A549 (cell line): ENCODE results near the gene RHOD. TPM values are rescaled to one million over a fixed set of nuclear protein-coding genes. Genes with fewer than 3 reads are reported as not detected.

Source experiments
- ATAC-seq, 2 experiments: fragments of 200-7000 bp in 1 of 2; fragments of >200 bp in 1 of 2; cut with Nextera tagmentation in 1 of 2; cut with Tn5 transposase in 1 of 2; 3 replicates each; pipeline versions ENCODE4 v1.8.0 to v1.9.1; 2018 to 2020; ENCODE audit warnings: mild to moderate bottlenecking in 1 of 2, moderate library complexity in 1 of 2
- CTCF ChIA-PET: fragments of 300-600 bp; sonication (Branson Sonifier 250); formaldehyde crosslinking; extraction: SDS; loops from one replicate; lab custom pipeline; 2021; ENCODE audit warnings: antibody characterized with exemption, inconsistent platforms; lab: Yijun Ruan, JAX
- POLR2A ChIA-PET: fragments of 350-600 bp; formaldehyde crosslinking; extraction: SDS; loops from one replicate; lab custom pipeline; 2021; ENCODE audit warnings: antibody characterized with exemption, inconsistent platforms; lab: Yijun Ruan, JAX
- DNase-seq, 2 experiments: peaks; one replicate each; pipeline versions ENCODE4 v3.0.0 to v3.0.0-alpha.2; 2011 to 2016; ENCODE audit warnings: low read depth in 1 of 2, low spot score in 1 of 2
- FAIRE-seq: peaks from 2 replicates; lab custom pipeline; 2011; peaks lifted over from hg19 to GRCh38; lab: Jason Lieb, UNC
- H3K27ac ChIP-seq, 2 experiments: fragments of >200 bp; sonication (Bioruptor Twin); formaldehyde crosslinking; 3 replicates each; pipeline ENCODE4 v1.5.1; 2016 to 2017
- H3K4me1 ChIP-seq: fragments of >200 bp; sonication (Bioruptor Twin); formaldehyde crosslinking; 3 replicates; pipeline ENCODE4 v1.6.1; 2016
- H3K4me2 ChIP-seq: fragments of >200 bp; sonication (Bioruptor Twin); formaldehyde crosslinking; 3 replicates; pipeline ENCODE4 v1.6.1; 2016
- H3K4me3 ChIP-seq: fragments of >200 bp; sonication (Bioruptor Twin); formaldehyde crosslinking; 3 replicates; pipeline ENCODE4 v1.5.1; 2016
- H3K9me3 ChIP-seq: fragments of >200 bp; sonication (Bioruptor Twin); formaldehyde crosslinking; 3 replicates; pipeline ENCODE4 v1.6.1; 2016
- BHLHE40 ChIP-seq: IDR thresholded peaks from 2 replicates; pipeline ENCODE4 v1.6.1; 2012; ENCODE audit warnings: low read depth, low read length, inconsistent platforms
- CHD2 ChIP-seq: fragments of 150-350 bp; IDR thresholded peaks from 2 replicates; pipeline ENCODE4 v1.6.1; 2014; ENCODE audit warnings: low read length; ENCODE audit not compliant: partially characterized antibody
- FOSB ChIP-seq: fragments of 250-450 bp; sonication (Bioruptor Pico); IDR thresholded peaks from 2 replicates; pipeline ENCODE4 v1.5.0; 2020; ENCODE audit warnings: mild to moderate bottlenecking, moderate library complexity
- FOSL2 ChIP-seq, 2 experiments: fragments of 450-650 bp in 1 of 2; fragments of >200 bp in 1 of 2; sonication (Bioruptor Twin) in 1 of 2; formaldehyde crosslinking; IDR thresholded peaks; 2 replicates each; pipeline versions ENCODE4 v1.5.0 to v1.6.1; 2016 to 2020; ENCODE audit warnings: mild to moderate bottlenecking in 1 of 2, moderate library complexity in 1 of 2
- HOXA7 ChIP-seq: fragments of 250-450 bp; sonication (Bioruptor Pico); IDR thresholded peaks from 2 replicates; pipeline ENCODE4 v1.5.0; 2020; ENCODE audit warnings: mild to moderate bottlenecking, moderate library complexity
- HOXB13 ChIP-seq: fragments of 250-450 bp; sonication (Bioruptor Pico); IDR thresholded peaks from 2 replicates; pipeline ENCODE4 v1.5.0; 2020; ENCODE audit warnings: low read depth, mild to moderate bottlenecking, moderate library complexity
- HOXB5 ChIP-seq: fragments of 250-450 bp; sonication (Bioruptor Pico); IDR thresholded peaks from 2 replicates; pipeline ENCODE4 v1.5.0; 2020; ENCODE audit warnings: mild to moderate bottlenecking, moderate library complexity
- MAFK ChIP-seq: fragments of 450-650 bp; IDR thresholded peaks from 2 replicates; pipeline ENCODE4 v1.6.1; 2014; ENCODE audit not compliant: partially characterized antibody
- MAX ChIP-seq: IDR thresholded peaks from 2 replicates; pipeline ENCODE4 v1.6.1; 2012
- MAZ ChIP-seq: fragments of 150-350 bp; IDR thresholded peaks from 2 replicates; pipeline ENCODE4 v1.6.1; 2014; ENCODE audit warnings: antibody characterized with exemption, low read depth, low read length, borderline replicate concordance
- PBX3 ChIP-seq: IDR thresholded peaks from 2 replicates; pipeline ENCODE4 v1.6.1; 2012
- RAD21 ChIP-seq, 2 experiments: fragments of >200 bp in 1 of 2; sonication (Bioruptor Twin) in 1 of 2; formaldehyde crosslinking in 1 of 2; IDR thresholded peaks in 1 of 2; conservative IDR thresholded peaks in 1 of 2; 2 replicates in 1 of 2; 3 replicates in 1 of 2; pipeline ENCODE4 v1.6.1; 2012 to 2018; ENCODE audit warnings: inconsistent platforms in 1 of 2
- RNF2 ChIP-seq: fragments of 200-600 bp; sonication (generic); IDR thresholded peaks from 2 replicates; pipeline ENCODE4 v1.6.1; 2016; ENCODE audit warnings: low read depth, mild to moderate bottlenecking, antibody characterized with exemption, moderate library complexity, borderline replicate concordance
- SMC3 ChIP-seq: fragments of >200 bp; sonication (Bioruptor Twin); formaldehyde crosslinking; IDR thresholded peaks from 3 replicates; pipeline ENCODE4 v1.6.1; 2018; ENCODE audit warnings: inconsistent platforms
- USF2 ChIP-seq: fragments of 450-650 bp; IDR thresholded peaks from 2 replicates; pipeline ENCODE4 v1.6.1; 2014; ENCODE audit warnings: antibody characterized with exemption
- ZNF302 ChIP-seq: fragments of 250-450 bp; sonication (Bioruptor Pico); IDR thresholded peaks from 2 replicates; pipeline ENCODE4 v1.9.0; 2021; ENCODE audit warnings: inconsistent platforms, mild to moderate bottlenecking, moderate library complexity
- WGBS: methylation state at CpG from one replicate; pipeline ENCODE4 v1.1.6; 2017; ENCODE audit errors: missing lambda C conversion rate; 5-methylcytosine and 5-hydroxymethylcytosine counted together
- polyA plus RNA-seq, 4 experiments: library from polyadenylated mRNA; depleted of rRNA in 3 of 4; stranded (reverse); fragments of >200 nt; fragmentation: RNase III in 1 of 4; extraction: RNeasy Plus Mini Kit Qiagen cat#74134 plus additional on column Dnase treatment in 1 of 4; gene quantifications; 2 replicates in 3 of 4; 3 replicates in 1 of 4; pipeline ENCODE4 v1.2.3, GENCODE V29; 2011 to 2017

RHOD gene
- polyA plus RNA-seq, 2 of the 4 experiments (the other 2 are of a cell fraction): 13.6 to 33.2 TPM

- WGBS: 37% methylated on average over 7 of the region's 7 CpGs
- ATAC-seq (peak; percentile 61 to 69; a peak in 5 of 6 replicates), FAIRE-seq (no peak), DNase-seq (peak; percentile 52 to 91)
- ChIA-PET POLR2A (no interaction called here), CTCF (no interaction called here)
- peak overlapping the region; percentile 56 to 83 for H3K27ac ChIP-seq
- TF ChIP-seq FOSB (CRISPR knock-in tag) (no peak), FOSL2 (IDR thresholded peaks at IDR 0.05) (0 out of 2 replicates have a peak, but pooled peaks have one; percentile 17), FOSL2 (CRISPR knock-in tag; IDR thresholded peaks at IDR 0.05) (peak; percentile 71), RAD21 (conservative IDR thresholded peaks at IDR 0.05 in 1 of 2, IDR thresholded peaks at IDR 0.05 in 1 of 2) (peak in 1 of 2 experiments; percentile 21; a peak in 3 of 5 replicates)
- no peaks in the 10 kb centered on the region for H3K9me3 ChIP-seq
- peaks cover 51% of the 10 kb centered on the region for H3K4me1 ChIP-seq
- peak overlapping the region; percentile 52 for H3K4me2 ChIP-seq
- H3K4me3 ChIP-seq: no peak overlapping the region
Measured at GRCh38 chr11:67060111-67060522, 3.5 kb downstream of the RHOD start.

GRCh38 chr11:67062526-67063373, 6.1 kb downstream of the RHOD start:
- TF ChIP-seq USF2 (no peak), MAFK (peak; percentile 15)
- ATAC-seq (peak; percentile 34 to 52; a peak in 4 of 6 replicates), FAIRE-seq (no peak), DNase-seq (peak in 1 of 2 experiments; percentile 43)
- H3K4me1 ChIP-seq: peaks cover 32% of the 10 kb centered on the region
- ChIA-PET CTCF (interaction anchor here (0.7 kb wide), 1 partner anchor 545 kb away, joined by 3 read pairs; no protein-coding TSS in a partner anchor), POLR2A (no interaction called here)
- WGBS: 61% methylated on average over 9 of the region's 13 CpGs
- H3K4me2 ChIP-seq: peak overlapping the region; percentile 42
- peak overlapping the region; percentile 41 to 73 for H3K27ac ChIP-seq
- no peaks in the 10 kb centered on the region for H3K9me3 ChIP-seq
- H3K4me3 ChIP-seq: no peak overlapping the region

- no peak for FAIRE-seq
- H3K27ac ChIP-seq: peak overlapping the region in 1 of 2 experiments; percentile 48; a peak in 2 of 6 replicates
- no peaks in the 10 kb centered on the region for H3K9me3 ChIP-seq
- CTCF ChIA-PET: interaction anchor here (0.7 to 1.5 kb wide), 3 partner anchors 140 to 251 kb away, joined by 3 to 5 read pairs (median 3); no protein-coding TSS in a partner anchor
- TF ChIP-seq MAZ (no peak), RAD21 (conservative IDR thresholded peaks at IDR 0.05 in 1 of 2, IDR thresholded peaks at IDR 0.05 in 1 of 2) (no peak), HOXA7 (CRISPR knock-in tag) (no peak), SMC3 (no peak), PBX3 (no peak), MAX (no peak), HOXB13 (CRISPR knock-in tag) (no peak), BHLHE40 (no peak), ZNF302 (CRISPR knock-in tag) (no peak), RNF2 (no peak), CHD2 (no peak), HOXB5 (no peak)
- TF ChIP-seq, all 56 proteins: peak for 0
- no peak overlapping the region for H3K4me2 ChIP-seq
- DNase-seq: no peak
- POLR2A ChIA-PET: no interaction called here
- no peak overlapping the region for H3K4me3 ChIP-seq
- ATAC-seq: peak; percentile 9 to 13; a peak in 1 of 6 replicates
- WGBS: 97% methylated on average over 3 of the region's 3 CpGs
- peaks cover 14% of the 10 kb centered on the region for H3K4me1 ChIP-seq
Measured at GRCh38 chr11:67066333-67066709, 9.7 kb downstream of the RHOD start.
